Lower lobe of right lung (tissue), 2 donors: Measurements from ENCODE around the gene PCGF1. TPM values are rescaled to one million over a fixed set of nuclear protein-coding genes. Genes with fewer than 3 reads are reported as not detected.
"Not testable (repeated sequence)": the region's sequence is repeated elsewhere in the genome, so short reads cannot be mapped to it uniquely, and the experiment has no call there.

Experiments used
- ATAC-seq, 2 donors: fragments of 200-7000 bp; cut with Tn5 transposase; one replicate each; pipeline ENCODE4 v1.9.1; 2020 to 2022; ENCODE audit warnings: mild to moderate bottlenecking in 2 of 2, moderate library complexity in 2 of 2
- DNase-seq: peaks from one replicate; pipeline ENCODE4 v3.0.0-alpha.2; 2020
- H3K27ac ChIP-seq: fragments of 200-600 bp; one replicate; pipeline ENCODE4 v1.8.0; 2022
- H3K27me3 ChIP-seq: fragments of 200-600 bp; one replicate; pipeline ENCODE4 v1.8.0; 2022; ENCODE audit warnings: low read depth
- H3K36me3 ChIP-seq: fragments of 200-600 bp; one replicate; pipeline ENCODE4 v1.8.0; 2022; ENCODE audit warnings: mild to moderate bottlenecking
- H3K4me1 ChIP-seq: fragments of 200-600 bp; one replicate; pipeline ENCODE4 v1.8.0; 2022
- H3K4me3 ChIP-seq: fragments of 200-600 bp; one replicate; pipeline ENCODE4 v1.8.0; 2022; ENCODE audit warnings: mild to moderate bottlenecking
- H3K9me3 ChIP-seq: fragments of 200-600 bp; one replicate; pipeline ENCODE4 v1.8.0; 2022
- intact Hi-C: fragments of 100-400 bp; cut with DNase I; formaldehyde crosslinking; loops from one replicate; pipeline ENCODE4 v1.11.0; 2022
- total RNA-seq: library from RNA; stranded (reverse); fragmentation: NEBNext Ultra II Directional; extraction: Animal tissue kit (Norgen Biotek cat#: 25700); gene quantifications from one replicate; pipeline ENCODE4 v1.2.1, GENCODE V29; 2021
- TF ChIP-seq, protein P1 (sequence below): fragments of 200-600 bp; IDR thresholded peaks from one replicate; pipeline ENCODE4 v1.8.0; 2022; ENCODE audit warnings: antibody characterized with exemption, mild to moderate bottlenecking
- donor health status: DM: no; HTN: yes; CAD: no; lungs with severe emphysema.

Gene PCGF1
- total RNA-seq, 1 donor from 2014 or later = 28.4 TPM

DNA sequence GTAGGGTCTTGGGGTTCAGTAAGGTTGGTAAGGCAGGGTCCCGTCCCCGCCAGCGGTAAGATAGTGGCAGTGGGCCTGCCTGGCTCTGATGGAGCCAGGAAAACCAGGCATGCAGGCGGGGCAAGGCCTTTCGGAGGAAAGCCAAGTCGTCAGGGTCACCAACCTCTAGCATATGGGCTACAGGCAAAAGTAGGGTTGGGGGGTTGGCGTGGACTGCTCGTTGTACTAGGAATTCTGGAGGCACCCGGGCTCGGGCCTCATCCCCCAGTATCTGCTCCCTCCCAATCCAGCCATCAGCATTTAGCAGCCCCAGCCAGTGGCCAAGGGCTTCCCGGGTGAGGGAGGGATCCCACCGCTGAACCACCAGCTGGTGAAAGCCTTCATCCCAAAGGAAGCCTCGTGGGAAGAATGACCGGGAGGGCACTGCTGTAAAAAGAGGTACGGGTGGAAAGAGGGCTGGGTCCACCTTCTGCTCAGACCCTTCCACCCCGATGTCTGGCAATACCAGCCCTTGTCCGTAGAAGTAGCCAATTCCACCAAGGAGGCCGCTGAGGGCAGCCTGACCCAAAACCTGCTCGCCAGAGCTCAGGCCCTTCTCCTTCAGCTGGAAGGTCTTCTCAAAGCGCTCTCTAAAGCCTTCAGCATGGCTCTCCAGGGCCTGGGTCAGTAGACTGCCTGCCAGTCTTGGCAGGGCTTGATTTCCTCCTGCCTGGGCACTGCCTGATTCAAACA is 45.3 kb downstream of the PCGF1 start:
- Histone ChIP-seq H3K9me3 (no peaks in the 10 kb centered on the region), H3K4me1 (peaks cover 37% of the 10 kb centered on the region), H3K36me3 (peaks cover 24% of the 10 kb centered on the region), H3K27me3 (no peaks in the 10 kb centered on the region), H3K27ac (no peak overlapping the region), H3K4me3 (no peak overlapping the region)
- DNase-seq (no peak), ATAC-seq (no peak)
- TF ChIP-seq, protein P1, sequence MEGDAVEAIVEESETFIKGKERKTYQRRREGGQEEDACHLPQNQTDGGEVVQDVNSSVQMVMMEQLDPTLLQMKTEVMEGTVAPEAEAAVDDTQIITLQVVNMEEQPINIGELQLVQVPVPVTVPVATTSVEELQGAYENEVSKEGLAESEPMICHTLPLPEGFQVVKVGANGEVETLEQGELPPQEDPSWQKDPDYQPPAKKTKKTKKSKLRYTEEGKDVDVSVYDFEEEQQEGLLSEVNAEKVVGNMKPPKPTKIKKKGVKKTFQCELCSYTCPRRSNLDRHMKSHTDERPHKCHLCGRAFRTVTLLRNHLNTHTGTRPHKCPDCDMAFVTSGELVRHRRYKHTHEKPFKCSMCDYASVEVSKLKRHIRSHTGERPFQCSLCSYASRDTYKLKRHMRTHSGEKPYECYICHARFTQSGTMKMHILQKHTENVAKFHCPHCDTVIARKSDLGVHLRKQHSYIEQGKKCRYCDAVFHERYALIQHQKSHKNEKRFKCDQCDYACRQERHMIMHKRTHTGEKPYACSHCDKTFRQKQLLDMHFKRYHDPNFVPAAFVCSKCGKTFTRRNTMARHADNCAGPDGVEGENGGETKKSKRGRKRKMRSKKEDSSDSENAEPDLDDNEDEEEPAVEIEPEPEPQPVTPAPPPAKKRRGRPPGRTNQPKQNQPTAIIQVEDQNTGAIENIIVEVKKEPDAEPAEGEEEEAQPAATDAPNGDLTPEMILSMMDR = no peak
- intact Hi-C loops = no loop called here

GRCh38 chr2:74461187-74462053 is 46.1 kb downstream of the PCGF1 start:
- Histone ChIP-seq H3K4me3 (no peak overlapping the region), H3K9me3 (no peaks in the 10 kb centered on the region), H3K27ac (no peak overlapping the region), H3K27me3 (no peaks in the 10 kb centered on the region), H3K36me3 (peaks cover 24% of the 10 kb centered on the region), H3K4me1 (peaks cover 45% of the 10 kb centered on the region)
- ATAC-seq (no peak), DNase-seq (no peak)
- intact Hi-C loops = no loop called here
- TF ChIP-seq, protein P1 = no peak

DNA sequence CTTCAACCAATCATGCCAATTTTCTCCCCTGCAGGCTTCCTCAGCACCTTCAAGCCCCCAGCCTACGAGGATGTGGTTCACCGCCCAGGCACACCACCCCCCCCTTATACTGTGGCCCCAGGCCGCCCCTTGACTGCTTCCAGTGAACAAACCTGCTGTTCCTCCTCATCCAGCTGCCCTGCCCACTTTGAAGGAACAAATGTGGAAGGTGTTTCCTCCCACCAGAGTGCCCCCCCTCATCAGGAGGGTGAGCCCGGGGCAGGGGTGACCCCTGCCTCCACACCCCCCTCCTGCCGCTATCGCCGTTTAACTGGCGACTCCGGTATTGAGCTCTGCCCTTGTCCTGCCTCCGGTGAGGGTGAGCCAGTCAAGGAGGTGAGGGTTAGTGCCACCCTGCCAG is 47.3 kb downstream of the PCGF1 start:
- Histone ChIP-seq H3K4me1 (peaks cover 51% of the 10 kb centered on the region), H3K36me3 (peaks cover 24% of the 10 kb centered on the region)
- H3K9me3 ChIP-seq, H3K4me3 ChIP-seq, DNase-seq, ATAC-seq, intact Hi-C loops, H3K27me3 ChIP-seq, H3K27ac ChIP-seq: not testable (repeated sequence)

DNA sequence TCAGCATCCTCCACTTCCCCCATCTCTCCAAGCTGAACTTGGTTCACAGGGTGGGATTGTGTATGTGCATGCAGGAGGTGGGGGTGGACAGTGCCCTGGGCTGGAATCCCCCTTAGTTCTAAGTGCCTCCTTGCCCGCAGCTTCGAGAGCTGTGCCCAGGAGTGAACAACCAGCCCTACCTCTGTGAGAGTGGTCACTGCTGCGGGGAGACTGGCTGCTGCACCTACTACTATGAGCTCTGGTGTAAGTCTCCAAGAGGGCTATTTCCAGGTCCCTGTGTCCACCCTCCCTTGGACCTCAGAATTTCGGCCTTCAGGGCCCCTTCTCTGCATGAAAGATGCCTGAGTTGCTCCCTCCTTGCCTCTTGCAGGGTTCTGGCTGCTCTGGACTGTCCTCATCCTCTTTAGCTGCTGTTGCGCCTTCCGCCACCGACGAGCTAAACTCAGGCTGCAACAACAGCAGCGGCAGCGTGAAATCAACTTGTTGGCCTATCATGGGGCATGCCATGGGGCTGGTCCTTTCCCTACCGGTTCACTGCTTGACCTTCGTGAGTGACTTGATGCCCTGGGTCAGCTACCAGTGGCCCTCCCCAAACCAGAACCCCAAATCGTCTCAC is 47.9 kb downstream of the PCGF1 start:
- H3K4me1 ChIP-seq = peaks cover 51% of the 10 kb centered on the region
- not testable (repeated sequence) for H3K27ac ChIP-seq, H3K4me3 ChIP-seq

GRCh38 chr2:74458938-74459363 is 48.5 kb downstream of the PCGF1 start:
- Histone ChIP-seq H3K27me3 (no peaks in the 10 kb centered on the region), H3K36me3 (peaks cover 24% of the 10 kb centered on the region), H3K4me1 (peaks cover 44% of the 10 kb centered on the region), H3K4me3 (peak overlapping the region; percentile 74), H3K9me3 (no peaks in the 10 kb centered on the region), H3K27ac (peak overlapping the region; percentile 81)
- ATAC-seq (no peak), DNase-seq (no peak)
- intact Hi-C loops = no loop called here
- TF ChIP-seq, protein P1 = no peak

More for the DNA sequence above, 47.9 kb downstream of the PCGF1 start:
- H3K9me3 ChIP-seq, ATAC-seq, intact Hi-C loops, DNase-seq, H3K27me3 ChIP-seq: not testable (repeated sequence)
- H3K36me3 ChIP-seq = peaks cover 24% of the 10 kb centered on the region

GRCh38 chr2:74458132-74458937 is 49.2 kb downstream of the PCGF1 start, which contains the start of gene WBP1:
Gene WBP1 (plus strand): TSS chr2:74458438. CDS start chr2:74458603, 165 bp downstream.
- TF ChIP-seq, protein P1 = no peak
- peak; percentile 95 to 96 for ATAC-seq
- intact Hi-C loops = no loop called here

More at GRCh38 chr2:74458132-74458937, 49.2 kb downstream of the PCGF1 start, which contains the start of gene WBP1:
- peak; percentile 100 for DNase-seq
- H3K9me3 ChIP-seq = no peaks in the 10 kb centered on the region
- H3K4me1 ChIP-seq = peaks cover 38% of the 10 kb centered on the region
- no peaks in the 10 kb centered on the region for H3K27me3 ChIP-seq
- peak within 1 kb of the TSS; percentile 97 for H3K27ac ChIP-seq
- H3K36me3 ChIP-seq = peaks cover 24% of the 10 kb centered on the region
- peak within 1 kb of the TSS; percentile 74 for H3K4me3 ChIP-seq
